KMS-11 (cell line): ENCODE results near the gene EID2B.

Experiments
- H2AFZ ChIP-seq: fragments of 200-600 bp; sonication (generic); 2 replicates; pipeline ENCODE4 v1.6.1; 2016; ENCODE audit warnings: antibody characterized with exemption, mixed run types, low read depth
- H3K27ac ChIP-seq: fragments of 200-600 bp; sonication (generic); 2 replicates; pipeline ENCODE4 v1.6.1; 2016; ENCODE audit warnings: mild to moderate bottlenecking, mixed run types
- H3K27me3 ChIP-seq: fragments of 200-600 bp; sonication (generic); 2 replicates; pipeline ENCODE4 v1.6.1; 2017; ENCODE audit warnings: mild to moderate bottlenecking, low read depth, mixed run types, moderate library complexity; ENCODE audit not compliant: insufficient read depth
- H3K36me3 ChIP-seq: fragments of 200-600 bp; sonication (generic); 2 replicates; pipeline ENCODE4 v1.6.1; 2017; ENCODE audit warnings: mild to moderate bottlenecking, mixed run types; ENCODE audit not compliant: insufficient read depth
- H3K4me1 ChIP-seq: fragments of 200-600 bp; sonication (generic); 2 replicates; pipeline ENCODE4 v1.6.1; 2016; ENCODE audit warnings: mild to moderate bottlenecking, low read depth, mixed run types; ENCODE audit not compliant: poor library complexity, severe bottlenecking
- H3K4me2 ChIP-seq: fragments of 200-600 bp; sonication (generic); 2 replicates; pipeline ENCODE4 v1.7.0; 2016; ENCODE audit warnings: mild to moderate bottlenecking, mixed run types
- H3K4me3 ChIP-seq: fragments of 200-600 bp; sonication (generic); IDR thresholded peaks from 2 replicates; pipeline ENCODE4 v1.6.1; 2017; ENCODE audit warnings: low read depth, low read length, mixed read lengths; ENCODE audit not compliant: insufficient read depth
- H3K79me2 ChIP-seq: fragments of 200-600 bp; sonication (generic); 2 replicates; pipeline ENCODE4 v1.6.1; 2016; ENCODE audit warnings: low read depth, mixed run types; ENCODE audit not compliant: insufficient read depth
- H3K9ac ChIP-seq: fragments of 200-600 bp; sonication (generic); 2 replicates; pipeline ENCODE4 v1.6.1; 2016; ENCODE audit warnings: mild to moderate bottlenecking, mixed run types
- H4K20me1 ChIP-seq: fragments of 200-600 bp; sonication (generic); 2 replicates; pipeline ENCODE4 v1.6.1; 2016; ENCODE audit warnings: mild to moderate bottlenecking, mixed run types; ENCODE audit not compliant: insufficient read depth
- CTCF ChIP-seq: fragments of 200-600 bp; sonication (generic); conservative IDR thresholded peaks from 2 replicates; pipeline ENCODE4 v1.6.1; 2017; ENCODE audit warnings: low read depth, mild to moderate bottlenecking, antibody characterized with exemption, low read length, moderate library complexity, mixed read lengths

EID2B gene

GRCh38 chr19:39516270-39516669, 16.4 kb downstream of the EID2B start:
- Histone ChIP-seq H3K79me2 (no peaks in the 10 kb centered on the region), H2AFZ (no peak overlapping the region), H3K27ac (no peak overlapping the region), H3K4me2 (no peak overlapping the region), H3K27me3 (peaks cover 7% of the 10 kb centered on the region; the same call in 1 of the 2 replicates), H4K20me1 (no peaks in the 10 kb centered on the region), H3K9ac (no peak overlapping the region), H3K4me3 (no peak overlapping the region), H3K36me3 (no peaks in the 10 kb centered on the region), H3K4me1 (no peaks in the 10 kb centered on the region)
- TF ChIP-seq CTCF: no peak

GRCh38 chr19:39515551-39516191, 17.0 kb downstream of the EID2B start:
- H3K27ac ChIP-seq: no peak overlapping the region
- H3K79me2 ChIP-seq: no peaks in the 10 kb centered on the region
- no peaks in the 10 kb centered on the region for H3K4me1 ChIP-seq
- no peak for TF ChIP-seq CTCF
- H3K4me2 ChIP-seq: no peak overlapping the region
- peaks cover 7% of the 10 kb centered on the region; the same call in 1 of the 2 replicates for H3K27me3 ChIP-seq
- no peaks in the 10 kb centered on the region for H3K36me3 ChIP-seq
- H2AFZ ChIP-seq: no peak overlapping the region
- no peaks in the 10 kb centered on the region for H4K20me1 ChIP-seq
- H3K9ac ChIP-seq: no peak overlapping the region
- H3K4me3 ChIP-seq: no peak overlapping the region

DNA sequence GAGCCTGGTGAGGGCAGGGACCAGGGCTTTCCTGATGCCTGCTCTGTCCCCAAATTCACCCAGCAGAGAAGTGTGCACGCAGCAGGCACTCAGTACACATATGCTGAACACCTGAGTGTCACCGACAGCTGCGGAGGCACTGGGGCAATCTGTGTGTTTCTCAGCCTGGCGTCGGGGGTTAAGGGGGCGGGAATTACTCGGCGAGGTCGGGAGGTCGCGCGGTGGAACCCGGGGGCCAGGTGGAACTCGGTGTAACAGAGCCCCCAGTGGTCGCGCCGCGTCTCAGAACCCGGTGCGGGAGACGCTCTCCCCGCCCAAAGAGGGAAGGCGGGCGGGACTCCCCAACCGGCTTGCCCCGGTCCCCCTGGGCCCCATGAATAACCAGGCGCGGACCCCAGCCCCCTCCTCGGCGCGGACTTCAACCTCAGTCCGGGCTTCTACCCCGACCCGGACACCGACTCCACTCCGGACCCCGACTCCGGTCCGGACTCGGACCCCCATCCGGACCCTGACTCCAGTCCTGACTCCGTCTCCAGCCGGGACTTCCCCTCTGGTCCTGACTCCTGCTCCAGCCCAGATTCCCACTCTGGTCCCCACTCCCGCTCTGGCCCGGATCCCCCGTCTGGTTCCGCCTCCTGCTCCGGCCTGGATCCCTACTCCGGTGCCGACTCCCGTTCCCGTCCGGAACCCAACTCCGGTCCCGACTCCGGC, 17.7 kb downstream of the EID2B start, which contains the start of gene SELENOV:
SELENOV (plus strand) TSS at position 300 of the 711 bp plus-strand sequence; CDS start at position 374, 74 bp downstream.
- H3K4me1 ChIP-seq: no peaks in the 10 kb centered on the region
- TF ChIP-seq CTCF: no peak
- H3K4me3 ChIP-seq: no peak within 1 kb of the TSS
- no peak within 1 kb of the TSS for H3K9ac ChIP-seq
- peaks cover 7% of the 10 kb centered on the region; the same call in 1 of the 2 replicates for H3K27me3 ChIP-seq
- no peaks in the 10 kb centered on the region for H4K20me1 ChIP-seq
- H3K79me2 ChIP-seq: no peaks in the 10 kb centered on the region
- no peak within 1 kb of the TSS for H3K27ac ChIP-seq
- no peaks in the 10 kb centered on the region for H3K36me3 ChIP-seq
- H2AFZ ChIP-seq: no peak within 1 kb of the TSS
- no peak within 1 kb of the TSS for H3K4me2 ChIP-seq

DNA sequence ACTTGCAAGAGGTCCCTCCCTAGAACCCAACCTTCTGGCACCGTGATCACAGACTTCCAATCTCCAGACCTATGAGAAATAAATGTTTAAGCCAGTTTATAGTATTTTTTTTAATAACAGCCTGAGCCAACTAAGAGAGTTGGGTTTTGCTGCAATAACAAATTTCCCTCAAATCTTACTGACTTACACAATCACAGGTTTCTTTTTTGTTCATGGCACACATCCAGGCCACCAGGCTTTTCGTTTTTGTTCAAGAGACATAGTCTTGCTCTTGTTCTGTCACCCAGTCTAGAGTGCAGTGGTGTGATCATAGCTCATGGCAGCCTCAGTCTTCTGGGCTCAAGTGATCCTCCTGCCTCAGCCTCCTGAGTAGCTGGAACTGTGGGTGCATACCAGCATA, 19.7 kb downstream of the EID2B start:
- no peaks in the 10 kb centered on the region for H3K79me2 ChIP-seq
- H3K9ac ChIP-seq: no peak overlapping the region
- no peak overlapping the region for H3K4me2 ChIP-seq
- peaks cover 24% of the 10 kb centered on the region; the same call in 1 of the 2 replicates for H3K27me3 ChIP-seq
- TF ChIP-seq CTCF: no peak
- H3K27ac ChIP-seq: no peak overlapping the region
- H4K20me1 ChIP-seq: no peaks in the 10 kb centered on the region
- H3K4me3 ChIP-seq: no peak overlapping the region
- no peak overlapping the region for H2AFZ ChIP-seq
- H3K36me3 ChIP-seq: no peaks in the 10 kb centered on the region
- no peaks in the 10 kb centered on the region for H3K4me1 ChIP-seq
